Fibroblast of lung (primary cell): ENCODE measurements around the gene OTOP2.

Experiments used
- CTCF ChIP-seq, 2 donors: IDR thresholded peaks in 1 of 2; conservative IDR thresholded peaks in 1 of 2; 1 replicate in 1 of 2; 2 replicates in 1 of 2; pipeline ENCODE4 v1.5.1; 2011 to 2012; ENCODE audit warnings: low read length in 2 of 2, control low read depth in 1 of 2, inconsistent platforms in 1 of 2, low read depth in 1 of 2, mild to moderate bottlenecking in 1 of 2
- EZH2 ChIP-seq: IDR thresholded peaks from 2 replicates; pipeline ENCODE4 v1.5.1; 2012; ENCODE audit warnings: low read length, control low read depth, mild to moderate bottlenecking; ENCODE audit errors: missing control alignments

GRCh38 chr17:74943808-74944522 is 19.9 kb downstream of the OTOP2 start:
- TF ChIP-seq CTCF (conservative IDR thresholded peaks at IDR 0.05 in 1 of 2, IDR thresholded peaks at IDR 0.05 in 1 of 2; ENCODE audit: low read depth in 1 of 2, low read length in 2 of 2) (no peak), EZH2 (no peak)
